MCF 10A (cell line): ENCODE results near the gene SAYSD1. TPM values are rescaled to one million over a fixed set of nuclear protein-coding genes. Genes with fewer than 3 reads are reported as not detected.

ENCODE experiments used
- BruUV-seq: library from RNA; stranded (reverse); fragments of 400-500 nt; replicated peaks from 2 replicates; lab custom pipeline; 2021; lab: Mats Ljungman, UMichigan
- CTCF ChIA-PET: fragments of 300-600 bp; sonication (Branson Sonifier 250); formaldehyde crosslinking; extraction: SDS; loops from one replicate; lab custom pipeline; 2021; ENCODE audit warnings: antibody characterized with exemption, inconsistent platforms; lab: Yijun Ruan, JAX
- POLR2A ChIA-PET: fragments of 300-600, 350-650 bp; sonication (Branson Sonifier 250); formaldehyde crosslinking; extraction: SDS; loops from one replicate; lab custom pipeline; 2020; ENCODE audit warnings: antibody characterized with exemption, inconsistent platforms; lab: Yijun Ruan, JAX
- DNase-seq: peaks from one replicate; pipeline ENCODE4 v3.0.0-alpha.2; 2018; ENCODE audit not compliant: unreplicated experiment
- H3K27ac Mint-ChIP-seq: one replicate; pipeline ENCODE4 v1.8.0; 2022; ENCODE audit warnings: mild to moderate bottlenecking, low read depth, mixed read lengths; ENCODE audit not compliant: unreplicated experiment
- H3K27me3 Mint-ChIP-seq: one replicate; pipeline ENCODE4 v1.8.0; 2022; ENCODE audit warnings: mixed read lengths; ENCODE audit not compliant: insufficient read depth, unreplicated experiment
- H3K36me3 Mint-ChIP-seq: one replicate; pipeline ENCODE4 v1.8.0; 2022; ENCODE audit warnings: mild to moderate bottlenecking, moderate library complexity, mixed read lengths; ENCODE audit not compliant: insufficient read depth, unreplicated experiment
- H3K4me1 Mint-ChIP-seq: one replicate; pipeline ENCODE4 v1.8.0; 2022; ENCODE audit warnings: mixed read lengths; ENCODE audit not compliant: insufficient read depth, unreplicated experiment
- H3K4me3 Mint-ChIP-seq: one replicate; pipeline ENCODE4 v1.8.0; 2022; ENCODE audit warnings: mild to moderate bottlenecking, moderate library complexity, mixed read lengths; ENCODE audit not compliant: unreplicated experiment
- H3K9me3 Mint-ChIP-seq: one replicate; pipeline ENCODE4 v1.8.0; 2022; ENCODE audit warnings: mixed read lengths; ENCODE audit not compliant: unreplicated experiment
- CTCF ChIP-seq: fragments of 200-600 bp; IDR thresholded peaks from one replicate; pipeline ENCODE4 v1.8.0; 2022; ENCODE audit warnings: antibody characterized with exemption, mild to moderate bottlenecking; ENCODE audit not compliant: unreplicated experiment
- intact Hi-C: fragments of 100-400 bp; cut with micrococcal nuclease; formaldehyde crosslinking; loops from 2 replicates; pipeline ENCODE4 v1.14.1; 2022
- total RNA-seq: library from RNA; stranded (reverse); gene quantifications from 2 replicates; pipeline ENCODE4 v1.2.3, GENCODE V29; 2022

The SAYSD1 gene
- total RNA-seq, 1 experiment from 2014 or later, result 10.9 TPM

GRCh38 chr6:39058471-39059147, 56.4 kb downstream of the SAYSD1 start:
- Mint-ChIP-seq H3K4me3 (no peak overlapping the region), H3K36me3 (no peaks in the 10 kb centered on the region), H3K27ac (no peak overlapping the region), H3K9me3 (no peaks in the 10 kb centered on the region), H3K4me1 (no peaks in the 10 kb centered on the region), H3K27me3 (peaks cover 15% of the 10 kb centered on the region)
- BruUV-seq, result no TSS peak
- CTCF ChIA-PET, result interaction anchor here (1.5 kb wide), 1 partner anchor 15 kb away, joined by 4 read pairs; no protein-coding TSS in a partner anchor
- intact Hi-C loops, result no loop called here
- DNase-seq, result no peak
- no peak for TF ChIP-seq CTCF
- POLR2A ChIA-PET, result interaction anchor here (0.6 kb wide), 1 partner anchor 11 kb away, joined by 3 read pairs; no protein-coding TSS in a partner anchor

- intact Hi-C loops, result no loop called here
- POLR2A ChIA-PET, result no interaction called here
- Mint-ChIP-seq H3K27me3 (peaks cover 15% of the 10 kb centered on the region), H3K27ac (no peak overlapping the region), H3K36me3 (peaks cover 4% of the 10 kb centered on the region), H3K4me1 (no peaks in the 10 kb centered on the region), H3K4me3 (no peak overlapping the region), H3K9me3 (no peaks in the 10 kb centered on the region)
- CTCF ChIA-PET, result interaction anchor here (0.6 kb wide), 1 partner anchor 185 kb away, joined by 3 read pairs; no protein-coding TSS in a partner anchor
- no peak for DNase-seq
- no TSS peak for BruUV-seq
- no peak for TF ChIP-seq CTCF
Observed at GRCh38 chr6:39057251-39058155, 57.5 kb downstream of the SAYSD1 start.

- Mint-ChIP-seq H3K27ac (no peak overlapping the region), H3K4me1 (peaks cover 4% of the 10 kb centered on the region), H3K9me3 (no peaks in the 10 kb centered on the region), H3K27me3 (peaks cover 15% of the 10 kb centered on the region), H3K4me3 (no peak overlapping the region), H3K36me3 (peaks cover 4% of the 10 kb centered on the region)
- CTCF ChIA-PET, result interaction anchor here (0.6 kb wide), 3 partner anchors 184 to 1487 kb away, joined by 3 read pairs; no protein-coding TSS in a partner anchor
- TF ChIP-seq CTCF, result no peak
- intact Hi-C loops, result no loop called here
- POLR2A ChIA-PET, result no interaction called here
- no peak for DNase-seq
- no TSS peak for BruUV-seq
Observed at GRCh38 chr6:39056681-39057080, 58.3 kb downstream of the SAYSD1 start.

GRCh38 chr6:39056191-39056590, 58.8 kb downstream of the SAYSD1 start:
- Mint-ChIP-seq H3K27me3 (peaks cover 15% of the 10 kb centered on the region), H3K9me3 (no peaks in the 10 kb centered on the region), H3K27ac (no peak overlapping the region), H3K4me1 (peaks cover 7% of the 10 kb centered on the region), H3K36me3 (peaks cover 4% of the 10 kb centered on the region), H3K4me3 (no peak overlapping the region)
- POLR2A ChIA-PET, result no interaction called here
- TF ChIP-seq CTCF, result no peak
- intact Hi-C loops, result no loop called here
- DNase-seq, result no peak
- CTCF ChIA-PET, result interaction anchor here (0.6 to 0.7 kb wide), 2 partner anchors 51 to 115 kb away, joined by 3 to 4 read pairs; no protein-coding TSS in a partner anchor
- BruUV-seq, result no TSS peak
